DND-41 (cell line): ENCODE measurements around the gene NRG3.

ENCODE experiments used
- ATAC-seq: fragments of 200-7000 bp; cut with Tn5 transposase; 3 replicates; pipeline ENCODE4 v1.9.1; 2021; ENCODE audit warnings: low read depth; ENCODE audit not compliant: insufficient read depth
- DNase-seq: peaks from one replicate; pipeline ENCODE4 v3.0.0-alpha.2; 2020
- H2AFZ ChIP-seq: 2 replicates; pipeline ENCODE4 v1.6.0; 2012; ENCODE audit warnings: low read depth, low read length
- H3K27ac ChIP-seq: 2 replicates; pipeline ENCODE4 v1.5.1; 2012; ENCODE audit warnings: low read length, inconsistent platforms
- H3K27me3 ChIP-seq: fragments of 200-600 bp; sonication (generic); 2 replicates; pipeline ENCODE4 v1.6.0; 2012; ENCODE audit warnings: low read length, mild to moderate bottlenecking, inconsistent platforms; ENCODE audit not compliant: insufficient read depth, poor library complexity
- H3K36me3 ChIP-seq: 2 replicates; pipeline ENCODE4 v1.5.1; 2012; ENCODE audit warnings: low read length, inconsistent platforms; ENCODE audit not compliant: insufficient read depth
- H3K4me1 ChIP-seq: 2 replicates; pipeline ENCODE4 v1.5.1; 2012; ENCODE audit warnings: mild to moderate bottlenecking, low read length; ENCODE audit not compliant: insufficient read depth
- H3K4me2 ChIP-seq: 2 replicates; pipeline ENCODE4 v1.6.0; 2012; ENCODE audit warnings: mild to moderate bottlenecking, moderate library complexity, low read length, inconsistent platforms; ENCODE audit not compliant: insufficient read depth
- H3K4me3 ChIP-seq, 2 experiments: fragments of 200-600 bp in 1 of 2; shearing (Covaris generic) in 1 of 2; 2 replicates each; pipeline ENCODE4 v1.5.1; 2012 to 2016; ENCODE audit warnings: inconsistent platforms in 2 of 2, low read length in 2 of 2, mild to moderate bottlenecking in 2 of 2, low read depth in 1 of 2, moderate library complexity in 1 of 2
- H3K79me2 ChIP-seq: 2 replicates; pipeline ENCODE4 v1.6.0; 2012; ENCODE audit warnings: low read length, inconsistent platforms; ENCODE audit not compliant: insufficient read depth
- H3K9ac ChIP-seq: 2 replicates; pipeline ENCODE4 v1.6.0; 2012; ENCODE audit warnings: low read depth, mild to moderate bottlenecking, inconsistent platforms, low read length, moderate library complexity
- H3K9me3 ChIP-seq: 2 replicates; pipeline ENCODE4 v1.5.1; 2012; ENCODE audit warnings: low read length, moderate library complexity, mild to moderate bottlenecking, inconsistent platforms; ENCODE audit not compliant: insufficient read depth, severe bottlenecking
- H4K20me1 ChIP-seq: 2 replicates; pipeline ENCODE4 v1.6.0; 2012; ENCODE audit warnings: low read length; ENCODE audit not compliant: insufficient read depth
- CTCF ChIP-seq: IDR thresholded peaks from 2 replicates; pipeline ENCODE4 v1.5.1; 2012; ENCODE audit warnings: borderline replicate concordance, low read length, moderate library complexity, mild to moderate bottlenecking; ENCODE audit not compliant: poor library complexity, severe bottlenecking; ENCODE audit errors: extremely low read depth
- EZH2 ChIP-seq: IDR thresholded peaks from 3 replicates; pipeline ENCODE4 v1.6.1; 2012; ENCODE audit warnings: borderline replicate concordance, low read depth, mild to moderate bottlenecking, moderate library complexity, low read length, inconsistent platforms; ENCODE audit not compliant: severe bottlenecking

NRG3 gene

DNA sequence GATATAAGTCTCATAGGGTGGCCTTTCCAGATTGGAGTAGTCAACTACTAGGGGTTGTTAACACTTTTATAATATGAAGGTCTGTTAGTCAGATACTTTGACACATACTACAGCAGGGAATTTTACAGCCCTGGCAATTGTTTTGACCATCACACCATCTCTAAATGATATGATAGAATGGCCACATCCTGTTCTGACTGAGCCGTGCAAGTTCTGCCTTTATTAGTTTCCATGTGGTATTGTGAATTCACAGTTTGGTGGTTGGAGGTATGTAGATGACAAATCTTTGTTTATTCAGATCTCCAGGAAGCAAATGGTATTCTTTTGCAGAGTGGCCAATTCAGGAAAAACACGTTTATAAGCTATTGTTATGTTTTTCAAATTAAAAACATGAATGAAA is 83.0 kb downstream of the NRG3 start:
- Histone ChIP-seq H3K79me2 (no peaks in the 10 kb centered on the region), H3K9me3 (no peaks in the 10 kb centered on the region), H3K36me3 (no peaks in the 10 kb centered on the region), H3K27ac (no peak overlapping the region), H3K27me3 (no peaks in the 10 kb centered on the region), H3K9ac (no peak overlapping the region), H3K4me2 (no peak overlapping the region), H4K20me1 (no peaks in the 10 kb centered on the region), H3K4me1 (no peaks in the 10 kb centered on the region), H2AFZ (no peak overlapping the region), H3K4me3 (no peak overlapping the region)
- no peak for DNase-seq
- TF ChIP-seq EZH2 = no peak
- no peak for TF ChIP-seq CTCF
- ATAC-seq = no peak

GRCh38 chr10:81959016-81959415 is 84.0 kb downstream of the NRG3 start:
- Histone ChIP-seq H3K9ac (no peak overlapping the region), H3K36me3 (no peaks in the 10 kb centered on the region), H3K4me1 (no peaks in the 10 kb centered on the region), H2AFZ (no peak overlapping the region), H3K9me3 (no peaks in the 10 kb centered on the region), H3K79me2 (no peaks in the 10 kb centered on the region), H3K27me3 (no peaks in the 10 kb centered on the region), H3K4me2 (no peak overlapping the region), H4K20me1 (no peaks in the 10 kb centered on the region), H3K4me3 (no peak overlapping the region), H3K27ac (no peak overlapping the region)
- DNase-seq (no peak), ATAC-seq (no peak)
- TF ChIP-seq EZH2 = no peak
- no peak for TF ChIP-seq CTCF

GRCh38 chr10:81961451-81962184 is 86.6 kb downstream of the NRG3 start:
- Histone ChIP-seq H3K4me3 (no peak overlapping the region), H3K79me2 (no peaks in the 10 kb centered on the region), H3K27ac (no peak overlapping the region), H3K36me3 (no peaks in the 10 kb centered on the region), H2AFZ (no peak overlapping the region), H3K9me3 (no peaks in the 10 kb centered on the region), H3K4me2 (no peak overlapping the region), H4K20me1 (no peaks in the 10 kb centered on the region), H3K9ac (no peak overlapping the region), H3K4me1 (no peaks in the 10 kb centered on the region), H3K27me3 (no peaks in the 10 kb centered on the region)
- DNase-seq (no peak), ATAC-seq (no peak)
- TF ChIP-seq CTCF (no peak), EZH2 (no peak)

GRCh38 chr10:81963606-81964005 is 88.6 kb downstream of the NRG3 start:
- Histone ChIP-seq H3K27ac (no peak overlapping the region), H4K20me1 (no peaks in the 10 kb centered on the region)
- no peak for ATAC-seq

More at GRCh38 chr10:81963606-81964005, 88.6 kb downstream of the NRG3 start:
- H3K36me3 ChIP-seq = no peaks in the 10 kb centered on the region
- no peaks in the 10 kb centered on the region for H3K4me1 ChIP-seq
- H3K79me2 ChIP-seq = no peaks in the 10 kb centered on the region
- H3K9ac ChIP-seq = no peak overlapping the region
- H3K4me3 ChIP-seq = no peak overlapping the region
- H3K4me2 ChIP-seq = no peak overlapping the region
- H3K9me3 ChIP-seq = no peaks in the 10 kb centered on the region
- no peak for DNase-seq
- no peak for TF ChIP-seq CTCF
- TF ChIP-seq EZH2 = no peak
- no peaks in the 10 kb centered on the region for H3K27me3 ChIP-seq
- no peak overlapping the region for H2AFZ ChIP-seq
